ENCODE data around the gene IKZF2.

DNA sequence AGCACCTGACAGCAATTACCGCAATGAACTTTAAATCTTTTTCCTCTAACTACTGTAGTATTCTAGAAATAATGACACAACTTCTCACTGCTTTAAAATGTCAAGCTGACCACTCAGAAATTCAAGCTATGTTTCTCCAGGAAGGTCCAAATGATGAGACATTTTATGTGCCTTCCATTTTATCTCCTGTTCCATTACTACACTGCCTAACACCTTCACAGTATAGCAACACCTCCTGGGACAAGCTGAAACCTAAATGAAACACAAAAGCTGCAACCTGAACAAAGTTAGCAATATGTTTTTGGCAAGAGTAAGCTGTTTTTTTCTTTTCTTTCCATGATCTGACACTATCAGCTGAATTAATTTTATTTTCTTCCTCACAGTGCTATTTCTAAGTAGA lies 81.9 kb downstream of the IKZF2 start:
- TF ChIP-seq, protein P1, sequence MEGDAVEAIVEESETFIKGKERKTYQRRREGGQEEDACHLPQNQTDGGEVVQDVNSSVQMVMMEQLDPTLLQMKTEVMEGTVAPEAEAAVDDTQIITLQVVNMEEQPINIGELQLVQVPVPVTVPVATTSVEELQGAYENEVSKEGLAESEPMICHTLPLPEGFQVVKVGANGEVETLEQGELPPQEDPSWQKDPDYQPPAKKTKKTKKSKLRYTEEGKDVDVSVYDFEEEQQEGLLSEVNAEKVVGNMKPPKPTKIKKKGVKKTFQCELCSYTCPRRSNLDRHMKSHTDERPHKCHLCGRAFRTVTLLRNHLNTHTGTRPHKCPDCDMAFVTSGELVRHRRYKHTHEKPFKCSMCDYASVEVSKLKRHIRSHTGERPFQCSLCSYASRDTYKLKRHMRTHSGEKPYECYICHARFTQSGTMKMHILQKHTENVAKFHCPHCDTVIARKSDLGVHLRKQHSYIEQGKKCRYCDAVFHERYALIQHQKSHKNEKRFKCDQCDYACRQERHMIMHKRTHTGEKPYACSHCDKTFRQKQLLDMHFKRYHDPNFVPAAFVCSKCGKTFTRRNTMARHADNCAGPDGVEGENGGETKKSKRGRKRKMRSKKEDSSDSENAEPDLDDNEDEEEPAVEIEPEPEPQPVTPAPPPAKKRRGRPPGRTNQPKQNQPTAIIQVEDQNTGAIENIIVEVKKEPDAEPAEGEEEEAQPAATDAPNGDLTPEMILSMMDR (IDR thresholded peaks at IDR 0.05), result no peak
- no peak for TF ChIP-seq POLR2A (IDR thresholded peaks at IDR 0.05)
